Type B pancreatic cell (in vitro differentiated cells): ENCODE data around the gene PTPRF. TPM values are rescaled to one million over a fixed set of nuclear protein-coding genes. Genes with fewer than 3 reads are reported as not detected.
A peak's percentile ranks its signal among the peaks of the same experiment; 100 is the strongest.

Experiments used
- DNase-seq: peaks from one replicate; pipeline ENCODE4 v3.0.0; 2021; ENCODE audit warnings: mixed read lengths; ENCODE audit not compliant: unreplicated experiment; ENCODE audit errors: extremely low spot score
- H3K27ac Mint-ChIP-seq: 2 replicates; pipeline ENCODE4 v1.8.0; 2021; ENCODE audit warnings: mild to moderate bottlenecking, mixed read lengths
- H3K27me3 Mint-ChIP-seq: 2 replicates; pipeline ENCODE4 v1.8.0; 2021; ENCODE audit warnings: mixed read lengths
- H3K36me3 Mint-ChIP-seq: 2 replicates; pipeline ENCODE4 v1.8.0; 2021; ENCODE audit warnings: mixed read lengths
- H3K4me1 Mint-ChIP-seq: one replicate; pipeline ENCODE4 v1.8.0; 2021; ENCODE audit warnings: mixed read lengths; ENCODE audit not compliant: unreplicated experiment
- H3K4me3 Mint-ChIP-seq: 2 replicates; pipeline ENCODE4 v1.8.0; 2021; ENCODE audit warnings: mild to moderate bottlenecking, mixed read lengths
- H3K9me3 Mint-ChIP-seq: 2 replicates; pipeline ENCODE4 v1.8.0; 2021; ENCODE audit warnings: mixed read lengths
- total RNA-seq: library from RNA; stranded (reverse); gene quantifications from 2 replicates; pipeline ENCODE4 v1.2.1, GENCODE V29; 2021; ENCODE audit warnings: low replicate concordance
- TF ChIP-seq, protein P1 (sequence below): fragments of 200-600 bp; sonication (generic); conservative IDR thresholded peaks from 2 replicates; pipeline ENCODE4 v1.5.0; 2021; ENCODE audit warnings: antibody characterized with exemption, mild to moderate bottlenecking

Gene PTPRF
- total RNA-seq, 1 donor from 2014 or later = 260 TPM

DNA sequence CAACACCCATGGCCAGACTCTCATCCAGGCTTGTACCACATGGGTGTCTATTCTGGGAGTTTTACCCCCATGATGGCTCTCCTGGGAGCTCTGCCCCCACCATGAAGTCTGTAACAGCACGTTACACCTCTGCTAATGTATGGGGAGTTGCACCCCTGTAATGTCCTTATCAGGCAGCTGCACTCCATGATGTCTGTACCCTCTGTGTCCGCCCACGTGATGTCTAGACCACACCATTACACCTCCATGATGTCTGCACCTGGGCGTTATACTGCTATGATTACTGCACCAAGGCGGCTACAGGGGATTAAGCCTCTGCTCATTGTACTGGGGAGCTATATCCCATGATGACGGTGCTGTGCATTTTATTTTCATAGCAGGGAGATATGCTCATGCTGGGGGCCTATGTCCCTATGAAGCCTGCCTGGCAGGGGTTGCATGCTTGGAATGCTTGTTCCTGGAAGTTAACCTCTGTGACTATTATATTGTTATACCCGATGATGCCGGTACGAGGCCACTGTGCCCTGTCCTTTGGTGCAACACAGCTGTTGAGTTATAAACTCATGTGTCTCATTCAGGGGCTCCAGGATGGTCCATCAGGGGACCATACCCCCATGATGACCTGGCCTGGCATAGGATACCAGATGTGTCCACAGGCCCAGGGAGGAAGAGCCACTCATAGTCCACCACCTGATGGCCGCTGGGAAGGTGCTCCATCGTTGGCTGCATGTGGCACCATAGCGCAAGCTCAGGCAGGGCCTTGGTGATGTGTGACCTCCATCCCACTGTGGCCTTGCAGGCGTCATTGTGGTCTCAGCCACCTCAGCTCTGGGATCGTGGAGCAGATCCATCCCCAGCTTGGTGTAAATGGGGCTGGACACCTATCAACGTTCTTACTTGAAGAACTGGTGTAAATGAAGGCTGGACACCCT is 12.1 kb downstream of the PTPRF start:
- Mint-ChIP-seq H3K36me3 (peaks cover 31% of the 10 kb centered on the region), H3K4me3 (no peak overlapping the region), H3K4me1 (peaks cover 71% of the 10 kb centered on the region), H3K27me3 (no peaks in the 10 kb centered on the region), H3K9me3 (no peaks in the 10 kb centered on the region), H3K27ac (peak overlapping the region; percentile 36)
- TF ChIP-seq, protein P1, sequence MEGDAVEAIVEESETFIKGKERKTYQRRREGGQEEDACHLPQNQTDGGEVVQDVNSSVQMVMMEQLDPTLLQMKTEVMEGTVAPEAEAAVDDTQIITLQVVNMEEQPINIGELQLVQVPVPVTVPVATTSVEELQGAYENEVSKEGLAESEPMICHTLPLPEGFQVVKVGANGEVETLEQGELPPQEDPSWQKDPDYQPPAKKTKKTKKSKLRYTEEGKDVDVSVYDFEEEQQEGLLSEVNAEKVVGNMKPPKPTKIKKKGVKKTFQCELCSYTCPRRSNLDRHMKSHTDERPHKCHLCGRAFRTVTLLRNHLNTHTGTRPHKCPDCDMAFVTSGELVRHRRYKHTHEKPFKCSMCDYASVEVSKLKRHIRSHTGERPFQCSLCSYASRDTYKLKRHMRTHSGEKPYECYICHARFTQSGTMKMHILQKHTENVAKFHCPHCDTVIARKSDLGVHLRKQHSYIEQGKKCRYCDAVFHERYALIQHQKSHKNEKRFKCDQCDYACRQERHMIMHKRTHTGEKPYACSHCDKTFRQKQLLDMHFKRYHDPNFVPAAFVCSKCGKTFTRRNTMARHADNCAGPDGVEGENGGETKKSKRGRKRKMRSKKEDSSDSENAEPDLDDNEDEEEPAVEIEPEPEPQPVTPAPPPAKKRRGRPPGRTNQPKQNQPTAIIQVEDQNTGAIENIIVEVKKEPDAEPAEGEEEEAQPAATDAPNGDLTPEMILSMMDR = no peak
- no peak for DNase-seq

DNA sequence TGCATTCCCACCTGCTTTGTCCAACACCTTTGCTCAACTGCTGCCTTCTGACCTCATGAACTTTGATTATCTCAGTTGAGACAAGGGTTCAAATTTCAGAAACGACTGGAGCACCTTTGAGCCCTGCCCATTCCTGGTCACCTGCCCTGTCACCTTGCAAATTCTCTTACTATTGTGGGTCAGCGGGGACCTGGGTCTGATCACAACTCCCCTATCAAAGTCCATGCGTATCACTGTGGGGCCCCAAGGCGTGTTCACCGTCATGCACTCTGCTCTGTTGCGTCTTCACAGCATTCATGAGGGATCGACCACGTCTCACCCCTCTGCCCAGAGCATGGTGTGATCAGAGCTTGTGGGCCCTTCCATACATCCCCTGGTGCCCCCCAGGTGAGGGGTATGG is 12.9 kb downstream of the PTPRF start:
- H3K27me3 Mint-ChIP-seq = no peaks in the 10 kb centered on the region
- H3K4me1 Mint-ChIP-seq = peaks cover 71% of the 10 kb centered on the region
- TF ChIP-seq, protein P1 = no peak
- peaks cover 24% of the 10 kb centered on the region for H3K36me3 Mint-ChIP-seq
- DNase-seq = no peak
- H3K9me3 Mint-ChIP-seq = no peaks in the 10 kb centered on the region
- no peak overlapping the region for H3K4me3 Mint-ChIP-seq
- H3K27ac Mint-ChIP-seq = peak overlapping the region; percentile 19

DNA sequence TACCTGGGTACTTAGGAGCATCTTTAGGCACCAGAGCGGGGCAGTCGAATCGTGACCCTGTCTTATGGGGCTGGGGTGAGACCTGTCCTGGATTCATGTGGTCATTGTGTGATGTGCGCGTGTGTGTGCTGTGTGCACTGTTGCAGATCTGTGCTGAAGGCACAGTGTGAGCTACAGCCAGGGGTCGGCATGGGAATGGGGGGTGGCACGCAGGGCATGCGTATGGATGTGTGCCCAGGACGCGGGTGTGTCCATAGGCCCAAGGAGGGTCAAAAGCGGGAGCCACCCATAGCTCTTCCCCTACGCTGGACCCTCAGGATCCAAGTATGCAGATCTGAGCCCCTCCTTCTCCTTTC is 14.6 kb downstream of the PTPRF start:
- Mint-ChIP-seq H3K36me3 (peaks cover 15% of the 10 kb centered on the region), H3K4me3 (peak overlapping the region; percentile 66), H3K27ac (peak overlapping the region; percentile 93), H3K9me3 (no peaks in the 10 kb centered on the region), H3K4me1 (peaks cover 61% of the 10 kb centered on the region), H3K27me3 (peaks cover under 1% of the 10 kb centered on the region)
- TF ChIP-seq, protein P1 = no peak
- no peak for DNase-seq

DNA sequence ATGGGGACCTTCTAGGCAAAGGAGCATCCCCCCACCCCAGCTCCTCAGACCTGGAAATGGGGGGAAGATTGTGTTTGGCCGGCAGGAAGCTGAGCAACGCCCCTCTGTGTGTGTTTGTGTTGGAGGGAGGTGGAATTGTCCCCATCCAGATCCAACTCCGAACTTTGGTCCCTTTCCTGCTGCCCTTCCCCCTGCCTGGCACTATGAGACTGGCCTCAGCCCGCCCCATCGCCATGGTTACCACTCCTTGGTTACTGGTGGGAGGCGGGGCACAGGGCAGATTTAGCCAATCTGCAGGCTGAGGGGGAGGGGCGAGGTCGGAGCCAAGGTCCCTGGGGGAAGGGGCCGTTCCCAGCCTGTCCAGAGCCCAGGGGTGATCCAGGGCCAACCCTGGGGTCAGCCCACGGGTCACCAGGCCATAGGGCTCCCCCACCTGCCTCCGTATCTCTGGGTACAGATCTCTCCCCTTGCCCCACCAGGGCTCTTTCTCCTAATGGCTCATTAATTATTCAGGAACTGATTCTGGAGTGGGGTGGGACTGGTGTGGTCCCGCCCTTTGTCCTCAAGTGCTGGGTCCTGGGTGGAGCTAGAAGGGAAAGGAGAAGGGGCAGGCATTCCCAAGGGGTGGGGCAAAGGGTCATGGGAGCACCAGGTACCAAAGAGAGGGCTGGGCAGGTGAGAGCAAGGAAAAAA is 15.2 kb downstream of the PTPRF start:
- TF ChIP-seq, protein P1 = no peak
- Mint-ChIP-seq H3K4me1 (peaks cover 62% of the 10 kb centered on the region), H3K9me3 (no peaks in the 10 kb centered on the region), H3K27me3 (peaks cover 4% of the 10 kb centered on the region), H3K36me3 (peaks cover 20% of the 10 kb centered on the region), H3K4me3 (peak overlapping the region; percentile 66), H3K27ac (peak overlapping the region; percentile 93)
- DNase-seq = peak; percentile 84

DNA sequence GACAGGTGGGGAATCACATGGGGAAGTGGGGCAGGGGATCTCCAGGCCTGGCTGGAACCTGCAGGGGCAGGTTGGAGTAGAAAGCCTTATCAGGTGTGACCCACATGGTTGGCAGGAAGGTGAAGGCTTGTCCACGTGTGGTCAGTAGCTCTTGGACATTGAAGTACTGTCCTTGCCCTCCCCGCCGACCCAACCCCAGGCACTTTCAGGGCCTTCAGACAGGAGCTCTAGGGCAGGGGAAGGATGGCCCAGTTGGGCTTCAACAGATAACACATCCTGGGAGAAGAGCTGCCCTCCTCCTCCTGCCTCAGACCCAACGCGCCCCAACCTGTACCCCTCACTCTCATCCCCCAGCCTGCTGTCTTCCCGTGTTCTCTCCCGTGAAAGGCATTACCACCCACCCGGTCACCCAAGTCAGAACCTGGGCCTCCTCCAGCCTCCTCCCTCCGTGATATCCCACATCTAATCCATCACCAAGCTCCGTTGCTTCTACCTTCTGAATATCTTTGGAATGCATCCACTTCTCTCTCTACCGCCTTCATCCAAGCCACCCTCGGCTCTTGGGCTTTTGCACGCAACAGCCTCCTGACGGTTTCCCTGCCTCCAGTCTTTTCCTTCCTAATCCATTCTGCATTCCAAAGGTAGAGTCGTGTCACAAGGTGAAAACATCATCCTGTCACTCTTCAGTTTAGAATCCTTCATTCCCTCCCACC is 15.9 kb downstream of the PTPRF start:
- Mint-ChIP-seq H3K36me3 (peaks cover 21% of the 10 kb centered on the region), H3K4me1 (peaks cover 59% of the 10 kb centered on the region), H3K27ac (peak overlapping the region; percentile 93), H3K27me3 (peaks cover 4% of the 10 kb centered on the region), H3K9me3 (no peaks in the 10 kb centered on the region), H3K4me3 (peak overlapping the region; percentile 39)
- no peak for DNase-seq
- TF ChIP-seq, protein P1 = no peak
